Nephron (organoid): ENCODE results near the gene KRT3.

Source experiments
- H3K27ac Mint-ChIP-seq, 3 experiments: 2 replicates each; pipeline ENCODE4 v1.8.0; 2020; ENCODE audit warnings: mixed read lengths in 3 of 3, mild to moderate bottlenecking in 2 of 3, moderate library complexity in 1 of 3
- H3K27me3 Mint-ChIP-seq: 2 replicates; pipeline ENCODE4 v1.8.0; 2021; ENCODE audit warnings: low read depth, mild to moderate bottlenecking, moderate library complexity, mixed read lengths
- H3K36me3 Mint-ChIP-seq: 2 replicates; pipeline ENCODE4 v1.8.0; 2020; ENCODE audit warnings: low read depth, mixed read lengths
- H3K4me1 Mint-ChIP-seq: 2 replicates; pipeline ENCODE4 v1.8.0; 2020; ENCODE audit warnings: mixed read lengths
- H3K4me3 Mint-ChIP-seq, 3 experiments: 2 replicates each; pipeline ENCODE4 v1.8.0; 2020; ENCODE audit warnings: mild to moderate bottlenecking in 3 of 3, mixed read lengths in 3 of 3, moderate library complexity in 2 of 3
- H3K9me3 Mint-ChIP-seq: 2 replicates; pipeline ENCODE4 v1.8.0; 2020; ENCODE audit warnings: mixed read lengths
- CTCF ChIP-seq, 3 experiments: fragments of 200-600 bp; sonication (generic); IDR thresholded peaks; one replicate each; pipeline ENCODE4 v1.5.0; 2021; ENCODE audit warnings: antibody characterized with exemption in 3 of 3; ENCODE audit not compliant: unreplicated experiment in 3 of 3

The KRT3 gene

GRCh38 chr12:52809166-52809565 is 13.2 kb upstream of the KRT3 start:
- TF ChIP-seq CTCF (IDR thresholded peaks at IDR 0.05; ENCODE audit: unreplicated experiment in 3 of 3) = no peak
- peaks cover 8% of the 10 kb centered on the region for H3K4me1 Mint-ChIP-seq
- no peaks in the 10 kb centered on the region for H3K36me3 Mint-ChIP-seq
- H3K4me3 Mint-ChIP-seq = no peak overlapping the region
- no peak overlapping the region for H3K27ac Mint-ChIP-seq
- peaks cover 30% of the 10 kb centered on the region for H3K27me3 Mint-ChIP-seq
- no peaks in the 10 kb centered on the region for H3K9me3 Mint-ChIP-seq

- no peak overlapping the region for H3K27ac Mint-ChIP-seq
- no peaks in the 10 kb centered on the region for H3K36me3 Mint-ChIP-seq
- H3K27me3 Mint-ChIP-seq = peaks cover 30% of the 10 kb centered on the region
- no peaks in the 10 kb centered on the region for H3K9me3 Mint-ChIP-seq
- H3K4me1 Mint-ChIP-seq = peaks cover 12% of the 10 kb centered on the region
- no peak for TF ChIP-seq CTCF (IDR thresholded peaks at IDR 0.05; ENCODE audit: unreplicated experiment in 3 of 3)
- H3K4me3 Mint-ChIP-seq = no peak overlapping the region
Measured at GRCh38 chr12:52808573-52809160, 12.8 kb upstream of the KRT3 start.

GRCh38 chr12:52807544-52808470 is 11.9 kb upstream of the KRT3 start:
- H3K36me3 Mint-ChIP-seq = no peaks in the 10 kb centered on the region
- TF ChIP-seq CTCF (IDR thresholded peaks at IDR 0.05; ENCODE audit: unreplicated experiment in 3 of 3) = no peak
- H3K4me3 Mint-ChIP-seq = no peak overlapping the region
- H3K4me1 Mint-ChIP-seq = peaks cover 17% of the 10 kb centered on the region
- peaks cover 30% of the 10 kb centered on the region for H3K27me3 Mint-ChIP-seq
- no peak overlapping the region for H3K27ac Mint-ChIP-seq
- H3K9me3 Mint-ChIP-seq = no peaks in the 10 kb centered on the region

- Mint-ChIP-seq H3K36me3 (no peaks in the 10 kb centered on the region), H3K27me3 (peaks cover 36% of the 10 kb centered on the region), H3K27ac (no peak overlapping the region), H3K9me3 (no peaks in the 10 kb centered on the region), H3K4me3 (no peak overlapping the region), H3K4me1 (peaks cover 17% of the 10 kb centered on the region)
- no peak for TF ChIP-seq CTCF (IDR thresholded peaks at IDR 0.05; ENCODE audit: unreplicated experiment in 3 of 3)
Measured at GRCh38 chr12:52806821-52807543, 11.1 kb upstream of the KRT3 start.

- no peak overlapping the region for H3K27ac Mint-ChIP-seq
- peaks cover 36% of the 10 kb centered on the region for H3K27me3 Mint-ChIP-seq
- no peak overlapping the region for H3K4me3 Mint-ChIP-seq
- H3K36me3 Mint-ChIP-seq = no peaks in the 10 kb centered on the region
- no peaks in the 10 kb centered on the region for H3K9me3 Mint-ChIP-seq
- H3K4me1 Mint-ChIP-seq = peaks cover 17% of the 10 kb centered on the region
- TF ChIP-seq CTCF (IDR thresholded peaks at IDR 0.05; ENCODE audit: unreplicated experiment in 3 of 3) = no peak
Measured at GRCh38 chr12:52806169-52806811, 10.4 kb upstream of the KRT3 start.
